HG03460 (cell line): ENCODE results near the gene HSPA1L.
A peak's percentile ranks its signal among the peaks of the same experiment; 100 is the strongest.

Experiments
- ATAC-seq: cut with Tn5 transposase; IDR thresholded peaks from one replicate; pipeline ENCODE4 v1.9.1; 2021; ENCODE audit not compliant: unreplicated experiment

HSPA1L gene

GRCh38 chr6:31784098-31784925 is 30.8 kb downstream of the HSPA1L start:
- no peak for ATAC-seq

- no peak for ATAC-seq
Measured at GRCh38 chr6:31782126-31782855, 32.8 kb downstream of the HSPA1L start.

DNA sequence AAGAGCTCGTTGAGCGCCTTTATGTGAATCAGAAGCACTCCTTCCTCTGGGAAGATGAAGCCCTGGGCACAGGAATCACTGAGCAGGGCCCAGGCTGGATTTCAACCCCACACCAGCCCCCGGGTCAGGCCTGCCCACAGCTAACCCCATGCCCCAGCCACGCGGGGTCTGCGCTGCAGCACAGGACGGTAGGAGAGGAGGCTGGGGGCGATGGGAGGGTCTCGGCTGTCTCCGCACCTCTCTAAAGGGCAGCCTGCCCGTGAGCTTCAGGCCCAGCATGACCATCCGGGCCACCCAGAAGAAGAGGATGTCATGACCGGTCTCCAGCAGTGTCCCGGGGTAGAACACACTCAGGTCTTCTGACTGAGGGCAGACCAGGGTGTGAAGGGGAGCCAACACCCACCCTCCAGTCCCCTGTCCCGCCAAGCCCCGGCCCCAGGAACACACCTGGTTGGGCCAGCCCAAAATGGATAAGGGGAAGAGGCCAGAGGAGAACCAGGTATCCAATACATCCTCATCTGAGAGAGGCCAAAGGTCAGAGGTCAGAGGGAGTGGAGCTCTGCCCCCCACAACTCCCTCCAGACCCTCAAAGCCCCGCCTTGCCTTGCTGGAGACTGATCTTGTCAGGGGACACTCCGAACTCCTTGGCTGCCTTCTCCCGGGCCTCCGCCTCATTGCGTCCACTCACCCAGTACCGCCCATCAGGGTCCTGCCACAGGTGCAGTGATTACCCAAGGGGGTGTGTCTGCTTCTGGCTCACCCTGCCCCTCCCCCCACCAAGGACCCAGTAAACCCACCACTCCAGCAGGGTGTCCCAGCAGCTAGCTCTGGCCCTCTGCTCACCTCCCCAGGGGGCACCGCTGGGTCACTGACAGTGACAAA is 33.6 kb downstream of the HSPA1L start:
- ATAC-seq = no peak

DNA sequence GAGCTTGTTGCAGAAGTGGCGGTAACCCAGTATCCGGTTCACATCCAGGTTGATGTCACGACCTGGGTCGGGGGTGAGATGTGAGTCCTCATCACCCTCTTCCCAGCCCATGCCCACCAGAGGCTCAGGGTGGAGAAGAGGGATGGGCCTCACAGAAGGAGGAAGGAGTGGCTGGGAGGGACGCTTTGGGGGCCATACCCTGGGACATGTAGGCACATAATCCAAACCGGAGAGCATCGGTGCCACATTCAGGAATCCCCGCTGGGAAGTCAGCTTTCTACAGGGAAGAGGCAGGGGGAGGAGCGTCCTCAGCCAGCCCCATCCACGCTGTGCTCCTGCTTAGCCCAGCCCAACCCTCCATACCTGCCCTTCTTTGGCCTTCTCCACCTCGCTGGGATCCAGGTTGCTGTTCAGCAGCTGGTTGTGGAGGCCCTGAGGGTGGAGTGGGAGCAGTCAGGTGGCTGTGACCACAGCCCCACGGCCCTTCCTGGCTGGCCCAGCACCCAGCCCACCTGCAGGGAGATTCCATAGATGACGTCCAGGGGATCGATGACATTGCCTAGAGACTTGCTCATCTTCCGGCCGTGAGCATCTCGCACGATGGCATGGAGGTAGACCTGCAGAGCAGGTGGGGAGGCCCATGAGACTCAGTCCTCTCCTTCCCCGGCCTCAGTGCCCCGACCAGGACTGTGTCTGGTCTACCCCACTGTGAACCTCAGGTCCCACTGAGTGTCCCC is 34.4 kb downstream of the HSPA1L start:
- no peak for ATAC-seq

DNA sequence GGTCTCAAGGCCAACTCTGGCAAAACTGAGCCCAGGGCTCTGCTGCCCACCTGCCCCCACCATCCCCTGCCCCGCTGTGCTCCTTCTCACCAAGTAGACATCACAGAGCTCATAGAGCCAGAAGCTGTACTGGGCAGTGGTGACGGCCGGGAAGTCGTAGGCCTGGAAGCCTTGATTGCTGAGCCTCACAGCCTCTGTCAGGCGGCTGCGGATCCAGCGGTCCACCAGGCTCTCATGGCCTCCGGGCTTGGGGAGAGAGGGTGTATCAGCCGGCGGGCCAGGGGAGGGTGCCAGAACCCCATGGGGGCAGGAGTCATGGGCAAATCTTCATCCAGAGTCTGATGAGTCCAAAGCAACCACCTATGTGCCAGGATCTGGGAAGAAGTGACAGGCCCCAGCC is 35.2 kb downstream of the HSPA1L start:
- no peak for ATAC-seq

DNA sequence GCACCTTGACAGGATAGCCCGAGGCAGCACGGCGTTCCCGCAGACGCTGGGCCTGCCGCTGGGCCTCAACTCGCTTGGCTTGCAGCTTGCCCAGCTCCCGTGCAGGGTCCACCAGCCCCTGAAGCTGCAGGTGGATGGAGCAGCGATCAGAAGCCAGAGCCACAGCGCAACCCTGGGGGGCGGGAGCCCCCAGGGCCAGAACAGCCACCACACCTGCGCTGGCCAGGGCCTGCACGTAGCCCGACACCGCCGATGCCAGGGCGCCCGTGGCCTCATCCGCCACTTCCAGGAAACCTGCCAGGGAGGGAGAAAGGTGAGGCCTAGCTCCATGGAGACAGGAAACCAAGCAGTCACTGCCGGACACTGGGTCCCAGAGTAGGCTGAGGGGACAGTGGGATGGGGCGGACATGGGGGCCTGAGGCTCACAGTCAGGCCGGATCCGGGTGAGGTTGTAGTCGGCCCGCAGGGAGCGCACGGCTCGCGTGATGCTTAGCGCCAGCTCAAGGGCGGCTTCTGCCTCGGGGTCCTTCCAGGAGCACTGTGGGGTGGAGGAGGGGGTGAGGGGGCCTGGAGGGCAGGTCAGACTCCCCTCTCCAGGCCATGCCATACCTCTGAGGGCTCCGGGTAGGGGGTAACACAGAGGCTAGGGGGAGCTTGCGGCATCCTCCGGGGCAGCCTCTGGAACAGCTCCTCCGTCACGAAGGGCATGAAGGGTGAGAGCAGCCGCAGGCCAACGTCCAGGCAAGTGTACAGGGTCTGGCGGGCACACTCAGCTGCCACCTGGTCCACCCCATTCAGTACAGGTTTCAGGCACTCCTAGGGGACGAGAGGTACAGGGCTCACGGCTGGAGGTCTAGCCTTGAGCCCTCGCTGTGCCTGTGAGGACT is 35.8 kb downstream of the HSPA1L start:
- no peak for ATAC-seq

DNA sequence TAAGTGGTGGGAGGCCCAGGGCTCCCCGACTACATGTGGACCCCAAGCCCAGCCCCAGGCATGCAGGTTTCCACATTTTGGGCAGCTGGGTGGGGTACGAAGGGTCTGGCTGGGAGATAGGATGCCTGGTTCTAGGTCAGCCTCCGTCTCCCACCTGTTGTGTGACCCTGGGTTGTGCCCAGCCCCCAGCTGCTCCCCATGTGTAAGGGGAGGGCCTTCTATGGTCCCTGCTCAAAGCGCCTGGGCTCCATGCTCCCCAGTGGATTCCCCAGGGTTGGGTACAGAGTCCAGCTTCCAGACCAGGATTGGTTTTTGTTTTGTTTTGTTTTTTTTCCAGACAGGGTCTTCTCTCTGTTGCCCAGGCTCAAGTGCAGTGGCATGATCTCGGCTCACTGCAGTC is 36.9 kb downstream of the HSPA1L start:
- ATAC-seq = no peak

- no peak for ATAC-seq
Measured at GRCh38 chr6:31777667-31778050, 37.4 kb downstream of the HSPA1L start.

DNA sequence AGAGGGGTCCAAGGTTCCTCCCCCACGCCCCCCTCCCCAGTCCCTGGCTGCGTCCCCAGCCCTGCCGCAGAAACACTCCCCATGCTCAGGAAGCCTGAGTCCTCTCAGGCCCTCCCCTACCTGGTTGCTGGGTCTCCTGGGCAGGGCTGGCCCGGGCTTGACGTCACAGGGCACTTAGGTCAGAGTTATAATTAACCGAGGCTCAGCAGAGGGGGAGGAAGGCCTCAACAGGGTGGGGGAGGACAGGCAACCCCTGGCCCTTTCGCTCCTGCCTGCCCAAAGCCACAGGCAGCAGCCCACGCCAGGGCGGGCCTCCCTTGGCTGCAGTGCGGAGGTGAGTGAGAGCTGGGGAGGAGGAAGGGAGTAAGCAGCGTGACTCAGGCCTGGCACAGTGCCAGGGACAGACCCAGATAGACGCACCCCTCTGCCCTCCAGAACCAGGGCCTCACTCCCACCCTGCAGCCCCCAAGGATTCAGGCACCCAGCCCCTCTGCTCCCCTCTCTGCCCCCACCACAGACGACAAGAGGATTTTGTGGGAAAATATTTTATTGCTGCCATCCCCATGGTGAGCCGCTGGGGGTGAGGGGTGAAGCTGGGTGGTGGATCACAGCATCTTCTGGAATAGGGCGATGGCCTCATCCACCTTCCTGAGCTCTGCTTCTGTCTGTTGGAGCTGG is 38.0 kb downstream of the HSPA1L start, which contains the start of gene VWA7:
Gene VWA7 (minus strand): TSS at position 340 of the 678 bp plus-strand sequence. CDS start 549 bp downstream, outside the sequence.
- ATAC-seq = peak; percentile 72

- ATAC-seq = peak; percentile 12
Measured at GRCh38 chr6:31776485-31776988, 38.5 kb downstream of the HSPA1L start.

DNA sequence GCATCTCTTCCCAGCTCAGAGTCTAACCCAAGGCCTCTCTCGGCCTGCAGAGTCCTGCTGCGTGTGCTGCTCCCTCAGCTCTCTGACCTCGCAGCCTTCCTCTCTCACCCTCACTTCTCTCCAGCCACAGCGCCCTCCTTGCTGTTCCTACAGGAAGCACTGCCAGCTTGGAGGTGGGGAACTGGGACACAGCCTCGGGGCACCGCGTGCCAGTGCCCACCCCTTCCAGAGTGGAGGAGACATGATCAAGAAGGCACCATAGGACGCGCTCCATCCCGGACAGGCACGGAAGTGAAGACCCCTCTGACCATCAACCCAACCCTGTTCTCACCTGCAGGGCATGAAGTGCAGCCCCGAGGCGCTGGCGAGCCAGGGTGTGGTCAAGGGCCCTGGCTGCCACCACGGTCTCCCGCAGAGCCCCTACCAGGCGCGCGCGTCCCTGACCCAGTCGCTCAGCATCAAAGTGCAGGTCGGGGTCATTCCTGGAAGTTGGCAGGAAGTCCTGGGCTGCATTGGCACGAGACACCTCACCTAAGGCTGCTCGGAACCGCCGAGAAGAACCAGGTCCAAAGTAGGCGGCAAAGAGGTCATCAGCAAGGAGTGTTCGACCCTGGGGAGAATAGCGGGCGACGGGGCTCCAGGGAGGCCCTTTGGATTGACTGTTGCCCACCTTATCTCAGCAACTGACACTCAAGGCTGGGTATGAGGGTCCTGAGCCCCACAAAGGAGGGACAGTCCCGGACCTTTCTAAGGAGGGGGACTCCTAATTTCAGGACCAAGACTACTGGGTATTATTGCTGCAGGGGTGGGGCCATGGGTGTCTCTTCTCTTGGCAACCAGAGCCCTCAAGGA is 39.2 kb downstream of the HSPA1L start:
- ATAC-seq = no peak

- ATAC-seq = no peak
Measured at GRCh38 chr6:31775184-31775583, 39.9 kb downstream of the HSPA1L start.

- no peak for ATAC-seq
Measured at GRCh38 chr6:31771992-31772358, 43.1 kb downstream of the HSPA1L start.

DNA sequence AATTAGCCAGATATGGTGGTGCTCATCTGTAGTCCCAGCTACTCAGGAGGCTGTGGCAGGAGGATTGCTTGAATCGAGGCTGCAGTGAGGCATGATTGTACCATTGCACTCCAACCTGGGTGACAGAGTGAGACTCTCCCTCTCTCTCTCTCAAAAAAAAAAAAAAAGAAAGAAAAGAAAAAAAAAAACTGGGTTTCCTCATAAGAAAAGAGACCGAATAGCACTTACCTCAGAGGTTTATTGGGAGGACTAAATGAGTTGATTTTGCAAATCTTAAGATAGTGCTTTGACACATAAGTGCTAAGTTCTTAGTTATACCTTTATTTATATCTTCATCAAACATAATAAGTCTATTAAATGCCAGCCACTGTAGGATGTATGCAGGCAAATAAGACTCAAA is 44.2 kb downstream of the HSPA1L start:
- ATAC-seq = no peak

- ATAC-seq = no peak
Measured at GRCh38 chr6:31769684-31770371, 45.3 kb downstream of the HSPA1L start.

GRCh38 chr6:31768363-31769257 is 46.5 kb downstream of the HSPA1L start:
- ATAC-seq = no peak
